Measurements from ENCODE around the gene PPOX.

The PPOX gene

DNA sequence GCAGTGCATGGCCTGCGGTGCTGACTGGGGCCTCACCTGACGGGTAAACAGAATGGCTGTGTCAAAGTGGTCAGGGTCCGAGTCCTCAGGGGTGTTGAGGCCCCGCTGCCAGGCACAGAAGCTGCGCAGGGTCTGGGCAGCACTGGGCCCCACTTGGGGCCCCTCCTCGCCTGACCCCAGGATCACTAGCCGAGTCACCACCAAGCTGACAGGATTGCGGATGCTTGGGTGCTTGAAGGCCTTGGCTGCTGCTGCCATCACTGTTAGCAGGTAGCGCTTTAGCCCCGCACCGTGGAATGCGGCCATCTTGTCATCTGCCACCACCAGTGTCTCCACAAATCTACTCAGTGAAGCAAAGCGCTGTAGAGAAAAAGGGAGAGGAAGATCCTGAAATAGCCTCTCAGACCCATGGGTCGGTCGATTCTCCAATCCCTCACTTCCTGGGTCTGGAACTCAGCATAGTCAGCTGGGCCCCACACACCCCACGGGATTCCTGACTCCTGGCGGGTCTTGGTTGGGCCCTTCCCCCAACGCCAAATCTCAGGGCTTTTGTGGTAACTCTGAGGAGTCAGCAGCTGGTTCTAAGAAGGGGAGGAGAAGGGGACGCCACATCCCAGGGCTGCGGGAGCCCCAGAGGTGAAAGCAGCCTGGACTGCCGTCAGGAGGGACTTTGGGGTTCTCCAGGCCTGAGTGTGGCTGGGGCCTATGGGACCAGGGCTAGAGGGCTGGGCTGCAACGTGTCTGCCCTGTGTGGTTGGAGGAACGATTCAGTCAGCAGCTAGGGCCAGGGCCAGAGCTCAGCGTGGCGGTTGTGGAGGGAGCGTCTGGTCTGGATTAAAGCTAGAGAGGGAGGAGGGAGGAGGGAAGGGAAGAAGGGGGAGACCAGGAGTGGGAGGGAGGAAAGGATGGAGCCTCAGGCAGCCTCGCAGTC lies 30.6 kb downstream of the PPOX start:
- peak in 8 of 51 donors; percentile 13 to 37 (median 20) for DNase-seq

DNA sequence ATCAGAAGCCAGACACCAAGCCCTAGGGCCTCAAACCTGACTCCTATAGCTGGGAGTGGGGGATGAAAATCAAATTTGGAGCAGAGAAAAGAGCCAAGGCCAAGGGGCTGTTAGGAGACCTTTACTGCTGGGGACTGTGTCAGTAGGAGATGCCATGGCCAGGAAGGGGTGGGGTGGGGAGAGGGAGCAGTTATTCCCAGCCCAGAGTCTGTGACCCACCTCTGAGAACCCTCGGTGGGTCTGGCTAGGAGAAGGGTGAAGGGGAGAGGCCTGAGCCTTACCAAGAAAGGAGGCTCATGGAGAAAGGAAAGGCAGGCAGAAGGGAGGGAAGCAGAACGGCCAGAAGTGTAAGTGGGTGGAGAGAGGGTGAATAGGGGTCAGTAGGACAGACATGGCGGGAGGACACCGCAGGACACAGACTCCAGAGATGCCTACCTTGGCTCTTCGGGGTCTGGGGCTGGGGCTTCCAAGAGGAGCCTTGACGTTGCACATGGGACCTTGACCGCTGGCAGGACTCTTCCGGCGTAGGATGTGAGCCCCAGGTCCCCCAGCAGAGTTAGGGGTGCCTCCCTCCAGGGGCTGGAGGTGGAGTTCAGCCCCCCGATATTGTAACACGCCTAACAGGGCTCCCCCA lies 31.5 kb downstream of the PPOX start:
- peak in 1 of 51 donors; percentile 6 for DNase-seq

DNA sequence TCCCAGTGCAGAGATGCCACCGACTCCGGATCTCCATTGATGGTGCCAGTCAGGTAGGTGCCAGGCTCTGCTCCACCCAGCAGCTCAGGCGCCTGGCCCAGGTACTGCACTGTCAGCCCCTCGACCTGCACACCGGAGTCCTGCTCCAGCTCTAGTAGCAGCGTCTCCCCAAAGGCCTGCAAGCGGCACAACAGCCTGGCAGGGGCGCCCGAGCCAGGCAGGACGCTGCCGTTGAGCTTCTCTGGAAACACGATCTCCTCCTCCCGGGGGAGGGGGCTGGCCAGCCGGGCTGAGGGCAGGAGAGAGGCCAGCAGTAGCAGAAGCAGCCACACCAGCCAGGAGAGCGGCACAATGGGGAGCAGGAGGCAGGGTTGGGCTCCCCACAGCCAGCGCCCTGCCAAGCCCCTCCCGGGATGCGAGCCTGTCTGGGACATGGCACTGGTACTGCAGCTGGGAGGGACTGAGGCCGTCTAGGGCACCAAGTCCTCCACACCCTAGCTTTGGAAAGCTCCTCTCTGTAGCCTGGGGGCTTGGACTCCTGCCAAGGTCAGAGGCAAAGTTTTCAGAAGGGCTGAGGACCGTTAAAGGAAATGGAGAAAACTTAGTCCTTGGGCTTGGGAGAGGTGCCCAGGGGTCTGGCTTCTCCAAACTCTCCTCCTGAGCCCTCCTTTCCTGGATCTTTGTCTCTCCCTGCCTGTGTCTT lies 32.1 kb downstream of the PPOX start:
- peak in 31 of 51 donors; percentile 15 to 70 (median 41) for DNase-seq

DNA sequence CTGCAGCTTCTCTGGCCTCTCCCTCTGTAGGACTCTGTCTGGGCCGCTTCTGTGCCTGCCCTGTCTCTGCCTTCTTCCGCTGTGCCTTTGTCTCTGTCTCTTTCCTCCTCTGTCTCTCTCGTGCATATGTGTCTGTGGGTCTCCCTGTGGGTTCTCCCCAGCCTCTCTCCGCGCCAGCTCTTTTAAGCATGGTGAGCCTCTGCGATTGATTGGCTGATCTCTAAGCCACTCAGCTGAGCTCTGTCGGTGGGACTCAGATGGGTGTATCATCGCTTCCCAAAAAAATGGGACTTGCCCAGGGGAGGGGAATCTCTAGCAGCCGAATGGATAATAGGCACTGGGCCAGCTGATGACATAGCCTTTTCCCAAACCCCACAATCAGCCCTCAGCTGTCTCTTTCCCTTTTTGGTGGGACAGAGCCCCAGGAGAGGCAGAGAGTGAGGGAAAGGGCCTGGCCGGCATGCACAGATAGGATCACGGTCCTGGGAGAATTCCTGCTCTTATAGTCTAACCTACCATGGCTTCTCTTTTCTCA lies 32.7 kb downstream of the PPOX start, which contains the start of gene ADAMTS4:
ADAMTS4 (minus strand) TSS at position 158 of the 535 bp plus-strand sequence. CDS start 427 bp downstream, outside the sequence.
- peak in 47 of 51 donors; percentile 18 to 92 (median 66) for DNase-seq

DNA sequence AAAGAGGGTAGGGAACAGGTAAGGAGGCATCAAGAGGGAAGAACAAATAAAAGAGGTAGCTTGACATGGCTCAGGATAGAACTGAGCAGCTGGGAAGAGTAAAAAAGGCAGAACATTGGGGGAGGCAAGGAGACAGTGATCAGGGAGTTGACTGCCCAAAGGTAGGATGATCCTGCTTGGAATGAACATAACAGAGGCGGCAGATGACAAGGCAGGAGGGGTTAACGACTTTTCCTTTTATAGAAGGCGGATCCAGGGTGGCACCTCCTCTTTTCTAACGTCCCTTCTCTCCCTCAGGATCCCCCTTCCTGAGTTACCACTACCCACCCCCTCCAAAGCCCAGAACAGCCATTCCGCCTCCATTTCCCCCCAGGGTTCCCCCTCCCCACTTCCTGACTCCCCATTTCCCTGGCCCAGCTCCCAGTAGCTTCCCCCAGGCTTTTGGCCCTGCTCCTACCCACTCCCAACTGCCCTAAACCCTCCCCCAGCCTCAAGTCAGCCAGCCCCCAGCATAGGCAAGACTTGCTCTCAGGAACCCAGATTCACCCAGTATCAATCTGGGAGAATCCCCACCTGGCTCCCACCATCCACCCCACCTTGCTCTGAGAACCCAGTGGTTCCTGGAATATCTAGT lies 33.4 kb downstream of the PPOX start:
- DNase-seq = peak in 8 of 51 donors; percentile 10 to 77 (median 26)

DNA sequence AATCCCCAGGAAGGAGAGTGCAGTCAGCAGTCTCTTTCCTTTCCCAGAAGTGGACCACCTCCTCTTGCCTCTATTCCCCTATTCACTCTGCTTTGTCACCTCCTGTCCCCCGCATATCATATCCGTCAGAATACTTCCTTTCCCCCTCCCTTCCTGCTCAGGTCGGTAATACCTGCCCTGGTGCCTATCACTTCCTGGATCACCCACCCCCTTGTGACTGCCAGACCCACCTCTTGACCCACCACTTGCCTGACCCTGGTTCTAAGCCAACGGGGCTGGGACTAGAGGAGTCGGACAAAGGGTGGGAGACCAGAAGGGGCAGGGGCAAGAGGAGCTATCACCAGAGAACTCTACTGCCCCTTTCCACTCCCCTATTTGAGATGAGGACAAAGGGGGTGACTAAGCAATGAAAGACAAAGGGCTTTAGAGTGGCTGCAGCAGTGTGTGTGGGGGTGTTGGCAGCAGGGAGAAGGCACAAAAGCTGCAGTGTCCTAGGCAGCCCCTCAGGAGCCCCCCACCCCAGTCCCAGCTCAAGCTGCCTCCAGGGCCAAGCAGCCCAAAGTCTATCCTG lies 34.3 kb downstream of the PPOX start:
- DNase-seq = peak in 40 of 51 donors; percentile 33 to 89 (median 65)

DNA sequence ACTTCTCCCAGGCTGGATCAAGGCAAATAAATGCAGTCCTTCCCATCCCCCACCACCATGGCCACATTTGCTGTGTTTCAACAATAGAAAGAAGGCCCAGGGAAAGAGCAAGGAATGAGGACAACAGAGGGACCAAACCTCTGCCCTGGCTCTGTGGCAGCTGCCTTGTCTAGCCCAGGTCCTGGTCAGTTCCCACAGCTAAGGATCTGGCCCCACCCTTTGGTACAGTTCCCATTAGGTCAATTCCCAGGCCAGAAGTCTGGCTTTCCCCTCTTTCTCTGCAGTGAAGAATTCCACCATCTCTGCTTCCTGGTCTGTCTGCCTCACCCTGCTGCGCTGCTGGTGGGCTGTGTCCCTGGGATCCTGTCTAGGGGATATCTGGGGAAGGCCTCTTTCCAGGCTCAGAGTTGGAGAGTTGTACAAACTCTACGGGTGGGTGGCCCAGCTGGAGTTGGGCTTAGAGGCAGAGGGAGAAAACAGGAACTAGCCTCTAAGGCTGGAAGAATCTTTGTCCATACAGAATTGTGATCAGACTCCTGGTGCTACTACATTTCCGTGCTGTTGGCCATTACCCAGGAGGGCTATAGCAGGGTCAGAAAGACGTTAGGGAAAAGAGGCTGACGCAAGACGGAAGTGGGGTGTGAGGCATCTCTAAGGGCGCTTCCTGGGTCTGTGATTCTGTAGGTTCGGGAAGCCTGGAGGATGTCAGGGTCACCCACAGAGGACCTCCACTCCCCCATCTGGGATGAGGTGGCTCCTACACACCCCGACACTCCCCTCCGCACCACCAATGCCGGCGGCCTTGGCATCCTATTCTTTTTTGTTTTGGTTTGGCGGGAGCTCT lies 35.0 kb downstream of the PPOX start:
- DNase-seq = peak in 21 of 51 donors; percentile 16 to 83 (median 53)

DNA sequence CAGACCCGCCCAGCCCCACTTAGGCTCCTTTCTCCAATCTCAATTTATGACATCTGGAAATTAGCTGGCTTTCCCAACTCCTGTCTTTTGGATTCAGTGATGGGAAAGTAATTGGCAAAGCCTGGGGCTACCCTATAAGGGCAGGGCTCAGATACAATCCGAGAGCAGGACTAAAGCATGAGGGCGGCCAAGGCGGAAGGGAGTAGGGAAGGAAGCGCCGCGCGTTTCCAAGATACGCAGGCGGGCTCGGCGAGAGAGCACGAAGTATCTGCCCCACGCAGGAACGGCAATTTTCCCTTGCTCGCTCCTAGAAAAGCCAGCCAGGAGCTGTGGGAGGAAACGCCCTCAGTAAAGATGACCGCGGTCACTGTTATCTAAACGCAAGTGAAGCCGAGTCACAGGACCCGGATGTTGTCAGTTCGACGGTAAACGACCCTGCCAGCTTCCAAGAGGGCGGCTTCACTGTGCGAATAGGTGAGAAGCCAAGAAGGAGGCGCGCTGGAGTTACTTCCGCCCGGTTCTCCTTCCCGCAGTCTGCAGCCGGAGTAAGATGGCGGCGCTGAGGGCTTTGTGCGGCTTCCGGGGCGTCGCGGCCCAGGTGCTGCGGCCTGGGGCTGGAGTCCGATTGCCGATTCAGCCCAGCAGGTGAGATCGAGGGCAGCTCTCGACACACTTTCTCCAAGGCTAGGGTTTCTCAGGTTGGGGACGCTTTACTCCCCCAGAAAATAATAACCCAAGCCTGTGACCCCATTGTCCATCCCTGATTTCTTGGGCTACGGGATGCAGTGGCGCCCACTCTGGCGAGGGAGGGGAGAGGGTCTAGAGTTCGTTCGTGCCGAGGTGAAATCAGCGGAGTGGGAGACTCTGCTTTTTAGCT lies 35.8 kb downstream of the PPOX start, which contains the start of gene NDUFS2:
NDUFS2 (plus strand) TSS at position 532 of the 877 bp plus-strand sequence; CDS start at position 551, 19 bp downstream.
- peak; percentile 43 to 99 (median 96) for DNase-seq

DNA sequence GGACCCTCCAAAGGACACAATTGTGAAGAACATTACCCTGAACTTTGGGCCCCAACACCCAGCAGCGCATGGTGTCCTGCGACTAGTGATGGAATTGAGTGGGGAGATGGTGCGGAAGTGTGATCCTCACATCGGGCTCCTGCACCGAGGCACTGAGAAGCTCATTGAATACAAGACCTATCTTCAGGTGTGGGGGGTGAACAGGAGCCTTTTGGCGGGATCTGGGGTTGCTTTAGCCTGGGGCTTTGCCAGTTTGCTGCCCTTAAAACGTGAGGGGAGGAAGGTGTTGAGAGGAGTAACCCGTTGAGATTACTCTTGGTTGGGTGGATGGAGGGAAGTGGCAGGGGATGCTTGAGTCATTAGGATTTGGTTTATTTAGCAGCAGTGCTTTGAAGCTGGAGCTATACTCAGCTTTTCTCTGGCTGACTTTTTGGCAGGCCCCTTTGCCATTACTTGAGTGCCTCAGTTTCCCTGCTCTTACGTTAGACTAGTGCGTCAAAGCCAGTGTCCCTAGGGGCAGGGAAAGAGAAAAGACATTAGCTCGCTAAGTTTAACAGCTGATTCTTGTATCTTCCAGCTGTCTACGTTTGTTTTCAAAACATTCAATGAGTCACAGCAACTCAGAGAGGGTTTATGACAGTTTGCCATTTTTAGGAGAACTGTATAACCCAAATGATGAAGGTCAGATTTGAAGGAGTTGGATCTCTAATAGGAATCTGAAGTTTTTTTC lies 40.4 kb downstream of the PPOX start:
- no peak for DNase-seq

DNA sequence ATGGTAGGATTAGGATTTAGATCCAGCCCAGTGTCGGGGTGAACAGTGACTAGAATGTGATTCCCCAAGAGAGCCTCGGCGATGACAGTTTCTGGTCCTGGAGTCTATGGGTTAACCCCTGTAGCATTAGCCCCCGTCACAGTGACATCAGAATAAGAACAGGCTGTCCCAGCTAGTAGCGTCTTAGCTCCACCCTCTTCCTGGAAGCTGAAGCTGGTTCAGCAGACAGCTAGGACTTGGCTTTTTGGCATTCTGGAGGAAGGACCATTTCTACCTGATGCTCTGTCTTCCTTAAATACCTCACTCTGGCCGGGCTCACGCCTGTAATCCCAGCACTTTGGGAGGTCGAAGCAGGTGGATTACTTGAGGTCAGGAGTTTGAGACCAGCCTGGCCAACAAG lies 40.9 kb downstream of the PPOX start:
- DNase-seq = peak in 1 of 51 donors; percentile 3

DNA sequence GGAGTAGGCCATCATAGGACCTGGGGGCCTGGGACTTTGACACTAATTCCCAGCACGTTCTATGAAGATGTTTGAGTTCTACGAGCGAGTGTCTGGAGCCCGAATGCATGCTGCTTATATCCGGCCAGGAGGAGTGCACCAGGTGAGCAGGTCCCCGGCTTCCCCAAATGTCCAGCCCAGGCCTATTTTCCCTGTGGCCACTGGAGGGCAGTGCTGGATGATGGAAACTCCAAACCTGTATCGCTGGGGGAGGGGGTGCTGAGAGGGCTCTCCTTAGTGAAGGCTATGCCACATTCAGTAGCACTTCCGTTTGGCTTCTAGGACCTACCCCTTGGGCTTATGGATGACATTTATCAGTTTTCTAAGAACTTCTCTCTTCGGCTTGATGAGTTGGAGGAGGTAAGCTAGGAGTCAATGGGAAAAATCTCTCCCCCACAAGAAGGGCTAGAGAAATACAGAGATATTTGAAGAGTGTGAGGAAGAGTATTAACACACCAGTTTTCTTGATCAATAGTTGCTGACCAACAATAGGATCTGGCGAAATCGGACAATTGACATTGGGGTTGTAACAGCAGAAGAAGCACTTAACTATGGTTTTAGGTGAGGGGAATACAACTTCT lies 43.7 kb downstream of the PPOX start:
- DNase-seq = peak in 42 of 51 donors; percentile 10 to 77 (median 52)

DNA sequence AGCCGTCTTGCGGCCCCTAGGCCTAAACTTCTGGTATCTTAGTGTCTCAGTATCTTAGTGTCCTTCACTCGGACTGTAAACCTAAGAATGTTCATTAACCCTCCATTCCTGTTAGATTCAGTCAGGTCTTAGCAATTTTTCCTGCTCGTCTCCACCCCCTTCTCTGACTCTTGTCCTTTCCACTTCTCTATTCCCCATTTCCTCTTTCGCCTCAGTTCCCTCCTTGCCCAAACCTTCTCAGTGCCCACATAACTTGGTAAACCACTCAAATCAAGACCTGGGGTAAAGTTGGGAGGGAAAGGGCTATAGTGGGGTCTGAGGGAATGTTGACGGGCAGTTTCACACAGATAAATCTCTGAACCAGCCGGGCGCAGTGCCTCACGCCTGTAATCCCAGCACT lies 48.1 kb downstream of the PPOX start:
- no peak for DNase-seq

DNA sequence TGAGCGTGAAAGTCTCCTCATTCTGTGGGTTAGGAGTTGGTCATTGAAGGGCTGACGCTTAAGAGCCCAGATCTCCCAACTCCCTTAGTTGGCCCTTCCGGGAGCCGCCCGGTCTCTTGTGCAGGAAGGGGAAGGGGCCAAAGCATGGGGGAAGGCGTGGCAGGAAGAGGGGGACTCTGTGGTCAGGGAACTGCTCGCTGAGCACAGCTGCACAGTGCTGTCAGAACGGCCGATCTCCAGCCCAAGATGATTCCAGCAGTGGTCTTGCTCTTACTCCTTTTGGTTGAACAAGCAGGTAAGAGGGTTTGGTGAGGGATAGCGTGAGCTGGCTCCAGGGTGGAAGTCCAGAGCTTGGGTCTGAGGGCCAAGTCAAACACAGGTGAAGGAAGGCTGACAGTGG lies 48.9 kb downstream of the PPOX start, which contains the start of gene FCER1G:
FCER1G (plus strand) TSS at position 220 of the 400 bp plus-strand sequence; CDS start at position 247, 27 bp downstream.
- peak in 10 of 51 donors; percentile 8 to 22 (median 16) for DNase-seq

DNA sequence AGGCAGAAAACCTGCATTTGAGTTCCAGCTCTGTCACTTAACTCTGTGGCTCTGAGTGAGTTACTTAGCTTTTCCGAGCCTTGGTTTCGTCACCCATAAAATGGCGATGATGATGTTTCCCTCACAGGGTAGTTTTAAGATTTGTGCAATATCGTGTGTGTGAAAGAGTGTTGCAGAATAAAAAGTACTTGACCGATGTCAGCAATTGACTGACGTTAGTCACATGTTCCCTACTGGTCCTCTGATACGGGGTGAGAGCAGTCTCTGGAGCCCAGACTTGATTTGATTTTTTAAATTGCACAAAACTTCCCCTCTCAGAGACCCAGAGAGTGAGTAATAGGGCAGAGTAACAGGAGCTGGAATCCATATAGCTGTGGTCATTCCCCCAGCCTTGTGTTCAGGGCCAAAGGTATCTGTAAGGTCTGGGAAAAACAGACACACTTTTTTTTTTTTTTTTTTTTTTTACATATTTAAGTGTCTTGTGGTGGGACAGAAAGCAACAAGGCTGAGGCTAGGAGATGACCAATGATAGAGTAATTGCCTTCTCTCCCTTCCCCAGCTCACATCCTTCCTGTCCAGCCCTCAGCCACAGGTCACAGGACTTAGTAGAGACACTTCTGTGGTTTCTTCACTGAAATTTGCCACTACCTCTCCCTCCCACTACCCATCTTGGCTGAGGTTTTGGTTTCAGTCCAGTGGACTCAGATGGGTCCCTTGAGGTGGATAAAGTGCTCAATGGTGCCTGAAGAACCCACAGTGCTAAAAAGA lies 50.9 kb downstream of the PPOX start:
- DNase-seq = peak in 2 of 51 donors; percentile 3 to 5

DNA sequence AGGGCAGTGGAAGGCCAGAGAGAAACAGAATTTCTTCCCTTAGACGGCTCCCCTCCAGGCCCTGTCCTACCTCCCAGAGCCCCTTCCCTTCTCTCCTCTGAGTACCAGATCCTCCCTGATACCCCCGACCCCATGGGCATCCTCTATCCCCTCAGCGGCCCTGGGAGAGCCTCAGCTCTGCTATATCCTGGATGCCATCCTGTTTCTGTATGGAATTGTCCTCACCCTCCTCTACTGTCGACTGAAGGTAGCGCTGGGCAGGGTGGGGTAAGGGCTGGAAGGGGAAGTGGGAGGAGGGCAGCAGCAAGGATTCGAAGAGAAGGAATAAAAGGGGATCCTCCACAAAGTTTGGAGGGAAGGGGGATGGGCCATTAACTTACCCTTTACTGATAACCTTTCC lies 51.6 kb downstream of the PPOX start:
- no peak for DNase-seq

Data from hypothalamus (tissue), 51 donors.